ENCODE results near the gene CRYBG1.

The CRYBG1 gene

DNA sequence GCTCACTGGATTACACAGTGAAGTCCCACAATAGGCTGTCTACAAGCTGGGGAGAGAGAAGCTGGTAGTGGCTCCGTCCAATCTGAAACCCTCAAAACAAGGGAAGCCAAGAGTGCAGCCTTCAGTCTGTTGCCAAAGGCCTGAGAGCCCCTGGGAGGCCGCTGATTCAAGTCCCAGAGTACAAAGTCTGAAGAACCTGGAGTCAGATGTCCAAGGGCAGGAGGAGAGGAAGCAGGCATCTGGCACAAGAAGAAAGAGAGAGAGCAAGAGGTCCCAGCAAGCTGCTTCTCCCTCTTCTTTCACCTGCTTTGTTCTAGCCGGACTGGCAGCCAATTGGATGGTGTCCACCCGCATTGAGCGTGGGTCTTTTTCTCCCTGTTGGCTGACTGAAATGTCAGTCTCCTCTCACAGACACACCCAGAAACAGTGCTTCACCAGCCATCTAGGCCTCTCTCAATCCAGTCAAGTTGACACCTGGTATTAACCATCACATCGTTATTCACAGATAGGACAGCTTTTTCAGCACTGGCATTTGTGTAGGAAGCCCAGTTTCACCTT is 51.2 kb downstream of the CRYBG1 start:
- FAIRE-seq = no peak

GRCh38 chr6:106413016-106413415 is 52.5 kb downstream of the CRYBG1 start:
- no peak for DNase-seq (ENCODE audit: insufficient read length, low spot score)
- no peak for FAIRE-seq
- no peak for TF ChIP-seq CTCF (IDR thresholded peaks at IDR 0.05; ENCODE audit: insufficient read depth, missing control alignments)

More for the DNA sequence above, 51.2 kb downstream of the CRYBG1 start:
- no peak for TF ChIP-seq CTCF (IDR thresholded peaks at IDR 0.05; ENCODE audit: insufficient read depth, missing control alignments)
- no peak for DNase-seq (ENCODE audit: insufficient read length, low spot score)

DNA sequence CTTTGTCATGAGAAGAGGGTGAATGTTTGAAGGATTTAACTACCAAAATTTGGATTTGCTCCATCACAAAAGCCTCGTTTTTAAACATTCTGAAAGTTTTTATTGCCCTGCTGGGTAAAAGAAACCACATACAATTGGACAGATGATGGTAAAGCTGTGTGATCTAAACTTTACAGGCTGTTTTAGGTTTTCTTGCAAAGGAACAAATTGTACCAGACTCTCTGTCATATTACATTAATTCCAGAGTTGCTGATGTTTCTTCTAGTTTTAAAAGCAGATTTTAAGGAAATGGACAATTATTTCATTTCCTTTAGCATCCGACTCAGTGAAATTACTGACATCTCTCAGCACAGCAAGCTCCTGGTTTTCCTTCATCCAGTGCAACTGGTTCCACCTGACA is 53.2 kb downstream of the CRYBG1 start:
- FAIRE-seq (no peak), DNase-seq (ENCODE audit: insufficient read length, low spot score) (no peak)
- TF ChIP-seq CTCF (IDR thresholded peaks at IDR 0.05; ENCODE audit: insufficient read depth, missing control alignments) = no peak

GRCh38 chr6:106415921-106416320 is 55.4 kb downstream of the CRYBG1 start:
- TF ChIP-seq CTCF (IDR thresholded peaks at IDR 0.05; ENCODE audit: insufficient read depth, missing control alignments) = no peak
- FAIRE-seq (no peak), DNase-seq (ENCODE audit: insufficient read length, low spot score) (no peak)

DNA sequence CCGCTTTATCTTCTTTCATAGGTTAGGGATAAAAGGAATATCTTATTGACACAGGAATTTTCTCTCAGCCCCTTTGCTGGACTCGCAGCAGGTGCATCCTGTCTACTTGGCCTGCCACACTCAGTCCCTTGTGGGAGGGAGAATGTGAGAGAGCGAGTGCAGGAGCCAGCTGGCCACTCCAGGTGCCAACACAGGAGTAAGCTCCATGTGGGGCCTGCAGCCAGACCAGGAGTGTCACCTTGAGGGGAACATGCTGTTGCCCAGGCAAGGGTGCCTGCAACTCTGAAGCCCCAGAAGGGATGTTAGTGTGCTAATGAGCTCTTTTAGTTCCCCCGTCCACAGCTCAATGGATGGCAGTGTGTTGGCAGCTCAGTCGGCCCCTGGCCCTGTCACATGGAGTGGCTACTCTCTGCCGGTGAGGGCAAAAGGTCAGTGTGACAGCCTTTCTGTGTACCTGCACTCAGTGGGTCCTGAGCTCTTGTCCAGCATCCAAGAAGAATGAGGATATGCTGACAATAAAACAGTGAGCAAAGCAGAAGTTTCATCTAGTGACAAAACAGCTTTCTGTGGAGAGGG is 57.1 kb downstream of the CRYBG1 start:
- TF ChIP-seq CTCF (IDR thresholded peaks at IDR 0.05; ENCODE audit: insufficient read depth, missing control alignments) = no peak
- no peak for FAIRE-seq
- no peak for DNase-seq (ENCODE audit: insufficient read length, low spot score)

- TF ChIP-seq CTCF (IDR thresholded peaks at IDR 0.05; ENCODE audit: insufficient read depth, missing control alignments) = no peak
- DNase-seq (ENCODE audit: insufficient read length, low spot score) (no peak), FAIRE-seq (no peak)
These were observed 59.5 kb downstream of the CRYBG1 start for GRCh38 chr6:106419900-106420613.

GRCh38 chr6:106421496-106421895 is 61.0 kb downstream of the CRYBG1 start:
- FAIRE-seq (no peak), DNase-seq (ENCODE audit: insufficient read length, low spot score) (no peak)
- no peak for TF ChIP-seq CTCF (IDR thresholded peaks at IDR 0.05; ENCODE audit: insufficient read depth, missing control alignments)
